CD14-positive monocyte (primary cell): ENCODE measurements around the gene IFNGR2. TPM values are rescaled to one million over a fixed set of nuclear protein-coding genes. Genes with fewer than 3 reads are reported as not detected.
A peak's percentile ranks its signal among the peaks of the same experiment; 100 is the strongest.
"Not testable (repeated sequence)": the region's sequence is repeated elsewhere in the genome, so short reads cannot be mapped to it uniquely, and the experiment has no call there.

ENCODE experiments used
- DNase-seq, 3 donors: peaks; one replicate each; pipeline ENCODE4 v3.0.0-alpha.2; 2011 to 2022
- H2AFZ ChIP-seq: 2 replicates; pipeline ENCODE4 v1.6.0; 2012; ENCODE audit warnings: mild to moderate bottlenecking, low read depth, low read length, inconsistent platforms; ENCODE audit not compliant: insufficient read depth, poor library complexity, severe bottlenecking
- H3K27ac ChIP-seq, 2 donors: 1 replicate in 1 of 2; 2 replicates in 1 of 2; pipeline ENCODE4 v1.5.1; 2012 to 2013; ENCODE audit warnings: low read length in 2 of 2, control low read depth in 1 of 2, inconsistent platforms in 1 of 2, low read depth in 1 of 2, mild to moderate bottlenecking in 1 of 2
- H3K27me3 ChIP-seq, 2 donors: one replicate each; pipeline versions ENCODE4 v1.6.0 to v1.6.1; 2011 to 2013; ENCODE audit warnings: low read length in 2 of 2; ENCODE audit not compliant: control insufficient read depth in 2 of 2, insufficient read depth in 2 of 2
- H3K36me3 ChIP-seq, 2 donors: replicated peaks in 1 of 2; 1 replicate in 1 of 2; 2 replicates in 1 of 2; pipeline versions ENCODE4 v1.5.1 to v1.6.1; 2012 to 2013; ENCODE audit warnings: low read length in 2 of 2, control low read depth in 1 of 2, inconsistent platforms in 1 of 2, mild to moderate bottlenecking in 1 of 2; ENCODE audit not compliant: insufficient read depth in 2 of 2, control insufficient read depth in 1 of 2
- H3K4me1 ChIP-seq, 2 donors: 1 replicate in 1 of 2; 2 replicates in 1 of 2; pipeline versions ENCODE4 v1.5.1 to v1.6.1; 2012 to 2013; ENCODE audit warnings: low read length in 2 of 2, control low read depth in 1 of 2, inconsistent platforms in 1 of 2, mild to moderate bottlenecking in 1 of 2, moderate library complexity in 1 of 2; ENCODE audit not compliant: insufficient read depth in 2 of 2, control insufficient read depth in 1 of 2
- H3K4me2 ChIP-seq: replicated peaks from 2 replicates; pipeline ENCODE3; 2012; ENCODE audit warnings: low read length, moderate library complexity, mild to moderate bottlenecking; ENCODE audit not compliant: poor library complexity, severe bottlenecking; ENCODE audit errors: extremely low read depth
- H3K4me3 ChIP-seq, 3 experiments: fragments of 200-600 bp in 1 of 3; sonication (generic) in 1 of 3; replicated peaks in 1 of 3; 1 replicate in 2 of 3; 2 replicates in 1 of 3; pipeline ENCODE4 v1.5.1; 2011 to 2013; ENCODE audit warnings: low read length in 3 of 3, mild to moderate bottlenecking in 3 of 3, control low read depth in 2 of 3, low read depth in 2 of 3, inconsistent platforms in 1 of 3, moderate library complexity in 1 of 3
- H3K79me2 ChIP-seq: 2 replicates; pipeline ENCODE4 v1.6.0; 2012; ENCODE audit warnings: mild to moderate bottlenecking, control low read depth, inconsistent platforms, low read length, moderate library complexity; ENCODE audit not compliant: insufficient read depth
- H3K9ac ChIP-seq: 2 replicates; pipeline ENCODE4 v1.6.0; 2017; ENCODE audit warnings: low read length, mild to moderate bottlenecking; ENCODE audit not compliant: insufficient read depth, poor library complexity, severe bottlenecking
- H3K9me3 ChIP-seq, 2 donors: replicated peaks in 1 of 2; 1 replicate in 1 of 2; 2 replicates in 1 of 2; pipeline versions ENCODE4 v1.5.1 to v1.6.1; 2012 to 2013; ENCODE audit warnings: low read length in 2 of 2, control low read depth in 1 of 2; ENCODE audit not compliant: control insufficient read depth in 1 of 2, insufficient read depth in 1 of 2
- H4K20me1 ChIP-seq: 2 replicates; pipeline ENCODE4 v1.6.0; 2012; ENCODE audit warnings: mild to moderate bottlenecking, low read length, control low read depth, moderate library complexity; ENCODE audit not compliant: insufficient read depth
- H3K27ac Mint-ChIP-seq, 7 donors: one replicate each; pipeline ENCODE4 v1.8.0; 2020; ENCODE audit warnings: mild to moderate bottlenecking in 7 of 7, mixed read lengths in 7 of 7, moderate library complexity in 6 of 7, inconsistent platforms in 2 of 7
- H3K27me3 Mint-ChIP-seq, 3 donors: one replicate each; pipeline ENCODE4 v1.8.0; 2021 to 2022; ENCODE audit warnings: low read depth in 3 of 3, mild to moderate bottlenecking in 3 of 3, mixed read lengths in 3 of 3, moderate library complexity in 3 of 3, inconsistent platforms in 1 of 3
- H3K36me3 Mint-ChIP-seq, 2 donors: one replicate each; pipeline ENCODE4 v1.8.0; 2020; ENCODE audit warnings: mixed read lengths in 2 of 2, inconsistent platforms in 1 of 2, mild to moderate bottlenecking in 1 of 2
- H3K4me1 Mint-ChIP-seq: one replicate; pipeline ENCODE4 v1.8.0; 2020; ENCODE audit warnings: mild to moderate bottlenecking, mixed read lengths
- H3K4me3 Mint-ChIP-seq, 2 donors: one replicate each; pipeline ENCODE4 v1.8.0; 2020; ENCODE audit warnings: mild to moderate bottlenecking in 2 of 2, mixed read lengths in 2 of 2, moderate library complexity in 1 of 2
- H3K9me3 Mint-ChIP-seq, 7 donors: one replicate each; pipeline ENCODE4 v1.8.0; 2020 to 2022; ENCODE audit warnings: mixed read lengths in 7 of 7, mild to moderate bottlenecking in 6 of 7, moderate library complexity in 6 of 7, inconsistent platforms in 2 of 7
- CTCF ChIP-seq: fragments of 200-600 bp; IDR thresholded peaks from one replicate; pipeline ENCODE4 v1.8.0; 2022; ENCODE audit warnings: antibody characterized with exemption, mild to moderate bottlenecking
- WGBS: methylation state at CpG from one replicate; pipeline ENCODE4 v1.1.5; 2013; ENCODE audit warnings: missing lambda C conversion rate; ENCODE audit not compliant: insufficient coverage; 5-methylcytosine and 5-hydroxymethylcytosine counted together
- intact Hi-C, 2 donors: fragments of 100-400 bp; cut with micrococcal nuclease; formaldehyde crosslinking; loops; one replicate each; pipeline versions ENCODE4 v1.15.0 to v1.15.1; 2023
- polyA plus RNA-seq, 3 donors: library from polyadenylated mRNA; depleted of rRNA in 1 of 3; unstranded in 2 of 3; stranded (reverse) in 1 of 3; fragments of 300-500 nt in 2 of 3; fragments of >200 nt in 1 of 3; fragmentation: Illumina TruSeq in 2 of 3; gene quantifications; 1 replicate in 2 of 3; 2 replicates in 1 of 3; pipeline ENCODE4 v1.2.3, GENCODE V29; 2012 to 2021

The IFNGR2 gene
- polyA plus RNA-seq, 3 donors: 204 to 324 (median 260) TPM

DNA sequence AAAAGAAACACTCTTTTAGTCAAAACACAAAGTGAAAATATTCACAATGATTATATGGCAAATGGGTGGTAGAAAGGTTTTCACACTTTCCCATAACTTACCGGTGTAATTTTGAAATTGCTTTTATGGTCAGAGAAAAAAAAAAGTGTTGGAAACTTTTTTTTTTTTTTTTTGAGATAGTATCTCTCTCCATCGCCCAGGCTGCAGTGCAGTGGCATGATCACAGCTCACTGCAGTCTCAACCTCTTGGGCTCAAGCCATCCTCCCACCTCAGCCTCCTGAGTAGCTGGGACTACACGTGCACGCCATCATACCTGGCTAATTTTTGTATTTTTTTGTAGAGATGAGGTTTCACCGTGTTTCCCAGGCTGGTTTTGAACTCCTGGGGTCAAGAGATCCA lies 3.3 kb downstream of the IFNGR2 start:
- Mint-ChIP-seq H3K27me3 (no peaks in the 10 kb centered on the region), H3K27ac (peak overlapping the region in 6 of 7 donors; percentile 18 to 100 (median 99)), H3K4me3 (peak overlapping the region; percentile 99 to 100), H3K36me3 (peaks cover 61 to 72% of the 10 kb centered on the region in 2 donors), H3K4me1 (peaks cover 69% of the 10 kb centered on the region), H3K9me3 (peaks cover 0 to 2% (median 0%) of the 10 kb centered on the region in 7 donors)
- peaks cover 70 to 83% of the 10 kb centered on the region in 2 donors for H3K4me1 ChIP-seq
- no peak for DNase-seq
- H3K4me3 ChIP-seq: peak overlapping the region; percentile 83 to 100 (median 99)
- peak overlapping the region; percentile 91 for H3K4me2 ChIP-seq
- no peak overlapping the region for H2AFZ ChIP-seq
- H3K36me3 ChIP-seq: peaks cover 27 to 42% of the 10 kb centered on the region in 2 donors
- TF ChIP-seq CTCF: no peak
- peak overlapping the region in 1 of 2 donors; percentile 98 for H3K27ac ChIP-seq
- peaks cover 80% of the 10 kb centered on the region for H3K79me2 ChIP-seq
- intact Hi-C loops: no loop called here
- H4K20me1 ChIP-seq: peaks cover 77% of the 10 kb centered on the region
- no peaks in the 10 kb centered on the region for H3K27me3 ChIP-seq
- no peaks in the 10 kb centered on the region for H3K9me3 ChIP-seq
- H3K9ac ChIP-seq: peak overlapping the region; percentile 100
- WGBS: 100% methylated on average over 1 of the region's 5 CpGs

DNA sequence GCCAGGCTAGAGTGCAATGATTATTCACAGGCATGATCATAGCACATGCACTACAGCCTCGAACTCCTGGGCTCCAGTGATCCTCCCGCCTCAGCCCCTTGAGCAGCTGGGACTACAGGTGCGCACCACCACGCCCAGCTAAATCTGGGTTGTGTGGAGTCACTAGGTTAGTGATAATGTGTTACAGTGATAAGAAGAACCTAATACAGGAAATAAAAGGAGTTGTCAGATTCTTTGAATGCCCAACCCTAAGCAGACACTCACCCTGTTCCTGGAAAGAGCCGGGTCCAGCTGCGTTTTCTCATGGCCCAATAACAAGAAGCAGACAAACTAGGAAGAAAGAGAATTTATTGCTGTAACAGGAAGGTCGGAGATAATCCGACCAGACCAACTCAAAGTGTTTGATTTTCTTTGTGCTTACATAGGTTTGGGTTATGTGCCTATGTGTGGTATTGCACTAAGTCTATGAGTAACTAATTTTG lies 8.8 kb downstream of the IFNGR2 start:
- no peak for TF ChIP-seq CTCF
- 100% methylated on average over 1 of the region's 8 CpGs for WGBS
- Histone ChIP-seq H3K27ac (peak overlapping the region in 1 of 2 donors; percentile 29), H3K9ac (no peak overlapping the region), H3K4me1 (peaks cover 40 to 70% of the 10 kb centered on the region in 2 donors), H3K79me2 (peaks cover 100% of the 10 kb centered on the region), H2AFZ (no peak overlapping the region), H3K27me3 (no peaks in the 10 kb centered on the region), H3K36me3 (peaks cover 61 to 78% of the 10 kb centered on the region in 2 donors), H3K4me3 (no peak overlapping the region), H3K4me2 (no peak overlapping the region), H4K20me1 (peaks cover 99% of the 10 kb centered on the region), H3K9me3 (no peaks in the 10 kb centered on the region)
- Mint-ChIP-seq H3K27me3 (peaks cover 0 to 2% (median 0%) of the 10 kb centered on the region in 3 donors), H3K36me3 (peaks cover 79 to 95% of the 10 kb centered on the region in 2 donors), H3K9me3 (no peaks in the 10 kb centered on the region), H3K27ac (peak overlapping the region in 4 of 7 donors; percentile 19 to 50 (median 34)), H3K4me1 (peaks cover 61% of the 10 kb centered on the region), H3K4me3 (no peak overlapping the region)
- no peak for DNase-seq
- intact Hi-C loops: no loop called here

- Histone ChIP-seq H3K36me3 (peaks cover 61 to 78% of the 10 kb centered on the region in 2 donors), H3K27ac (peak overlapping the region in 1 of 2 donors; percentile 29), H4K20me1 (peaks cover 99% of the 10 kb centered on the region), H3K79me2 (peaks cover 100% of the 10 kb centered on the region), H3K4me1 (peaks cover 35 to 66% of the 10 kb centered on the region in 2 donors)
- H3K27me3 Mint-ChIP-seq, DNase-seq, H3K9me3 Mint-ChIP-seq, H2AFZ ChIP-seq, H3K9ac ChIP-seq, H3K4me3 ChIP-seq, H3K4me2 ChIP-seq, intact Hi-C loops, H3K4me3 Mint-ChIP-seq, H3K9me3 ChIP-seq, H3K27me3 ChIP-seq: not testable (repeated sequence)
- Mint-ChIP-seq H3K4me1 (peaks cover 56% of the 10 kb centered on the region), H3K27ac (peak overlapping the region in 4 of 7 donors; percentile 15 to 50 (median 26)), H3K36me3 (peaks cover 79 to 95% of the 10 kb centered on the region in 2 donors)
- 93% methylated on average over 9 of the region's 12 CpGs for WGBS
These were observed 9.2 kb downstream of the IFNGR2 start for GRCh38 chr21:33412439-33412831.
